ENCODE results near the gene ATP2C2. TPM values are rescaled to one million over a fixed set of nuclear protein-coding genes. Genes with fewer than 3 reads are reported as not detected.

Gene ATP2C2
- total RNA-seq, 1 experiment from 2014 or later, result 4.0 TPM

- no peaks in the 10 kb centered on the region for H3K23me2 ChIP-seq (ENCODE audit: insufficient read length, low read depth, low read length, poor library complexity, severe bottlenecking)
- H4K20me1 ChIP-seq (ENCODE audit: control insufficient read depth, insufficient read depth, insufficient read length), result no peaks in the 10 kb centered on the region
- no peak for DNase-seq
- H3K4me3 Mint-ChIP-seq, result no peak overlapping the region
- H2BK12ac ChIP-seq (ENCODE audit: insufficient read length, low read depth, low read length), result no peak overlapping the region
- no CpG with 5 or more reads among the region's 4 CpGs for WGBS (ENCODE audit: extremely low coverage, insufficient read length, low lambda C conversion rate)
- no peaks in the 10 kb centered on the region for H3K79me1 ChIP-seq (ENCODE audit: insufficient read depth, low read depth, low read length, poor library complexity, severe bottlenecking)
- H3K14ac ChIP-seq (ENCODE audit: insufficient read depth, low read length), result no peak overlapping the region
- no peak overlapping the region for H3K56ac ChIP-seq (ENCODE audit: insufficient read length, low read depth, low read length)
- no peak overlapping the region for H4K91ac ChIP-seq (ENCODE audit: insufficient read length, low read depth, low read length)
- H3K27me3 ChIP-seq (ENCODE audit: insufficient read depth, low read length), result no peaks in the 10 kb centered on the region
- H3K23ac ChIP-seq (ENCODE audit: insufficient read length, low read depth, low read length), result no peak overlapping the region
- no peak overlapping the region for H2BK20ac ChIP-seq (ENCODE audit: low read depth, low read length, poor library complexity, severe bottlenecking)
- H4K8ac ChIP-seq (replicated peaks; ENCODE audit: insufficient read length, low read depth, low read length), result no peak overlapping the region
- H3K4ac ChIP-seq (ENCODE audit: low read depth, low read length), result no peak overlapping the region
- no peaks in the 10 kb centered on the region for H3K79me2 ChIP-seq (ENCODE audit: insufficient read depth, low read length)
- no peak overlapping the region for H3K27ac Mint-ChIP-seq
- H2AFZ ChIP-seq (ENCODE audit: low read length), result no peak overlapping the region
- H3K36me3 Mint-ChIP-seq (ENCODE audit: insufficient read depth in 1 of 3, low read depth in 3 of 3), result 0 out of 7 replicates have a peak, but pooled peaks cover 0 to 2% (median 0%) of the 10 kb centered on the region in 3 experiments
- H2AK5ac ChIP-seq (ENCODE audit: insufficient read length, low read length), result no peak overlapping the region
- H3K9me3 ChIP-seq (ENCODE audit: control insufficient read depth, low read depth, low read length), result no peaks in the 10 kb centered on the region
- peaks cover 3 to 5% of the 10 kb centered on the region in 2 experiments; a peak in 2 of 5 replicates for H3K9me3 Mint-ChIP-seq
- no peak overlapping the region for H3K4me2 ChIP-seq (ENCODE audit: insufficient read depth, insufficient read length, low read length)
- no peak overlapping the region for H2BK120ac ChIP-seq (ENCODE audit: low read depth, low read length, poor library complexity, severe bottlenecking)
- H3K4me1 ChIP-seq (ENCODE audit: insufficient read depth, low read length), result no peaks in the 10 kb centered on the region
- no peak overlapping the region for H3K9ac ChIP-seq (ENCODE audit: extremely low read depth, insufficient read length, low read length)
- H2BK5ac ChIP-seq (ENCODE audit: insufficient read length, low read length), result no peak overlapping the region
- H2BK15ac ChIP-seq (ENCODE audit: low read depth, low read length), result no peak overlapping the region
- no peaks in the 10 kb centered on the region for H3K4me1 Mint-ChIP-seq
- H3K27ac ChIP-seq (ENCODE audit: insufficient read length, low read depth, low read length), result no peak overlapping the region
- H3K27me3 Mint-ChIP-seq (ENCODE audit: low read depth), result peaks cover 5% of the 10 kb centered on the region
- TF ChIP-seq CTCF (conservative IDR thresholded peaks at IDR 0.05), result no peak
- H3K18ac ChIP-seq (ENCODE audit: insufficient read length, low read depth, low read length), result no peak overlapping the region
- no peak overlapping the region for H4K5ac ChIP-seq (ENCODE audit: insufficient read length, low read depth, low read length)
- H3T11ph ChIP-seq (ENCODE audit: low read length), result no peak overlapping the region
Measured at GRCh38 chr16:84321932-84322331, 46.4 kb upstream of the ATP2C2 start.

Measured in H9 (cell line).